H9 (cell line): ENCODE results near the gene CHD6. TPM values are rescaled to one million over a fixed set of nuclear protein-coding genes. Genes with fewer than 3 reads are reported as not detected.
A peak's percentile ranks its signal among the peaks of the same experiment; 100 is the strongest.

Source experiments
- DNase-seq: peaks from one replicate; pipeline ENCODE4 v3.0.0-alpha.2; 2017
- H2AFZ ChIP-seq: one replicate; pipeline ENCODE4 v1.6.1; 2013; ENCODE audit warnings: mild to moderate bottlenecking, low read length, control low read depth, moderate library complexity
- H2AK5ac ChIP-seq: 2 replicates; pipeline ENCODE4 v1.6.1; 2013; ENCODE audit warnings: low read length, control low read depth, mixed read lengths; ENCODE audit not compliant: insufficient read length
- H2BK120ac ChIP-seq: one replicate; pipeline ENCODE4 v1.6.1; 2013; ENCODE audit warnings: low read depth, mild to moderate bottlenecking, low read length, control low read depth, inconsistent platforms; ENCODE audit not compliant: poor library complexity, severe bottlenecking
- H2BK12ac ChIP-seq: 2 replicates; pipeline ENCODE4 v1.6.1; 2013; ENCODE audit warnings: low read length, control low read depth, mixed read lengths, low read depth; ENCODE audit not compliant: insufficient read length
- H2BK15ac ChIP-seq: 2 replicates; pipeline ENCODE4 v1.6.1; 2013; ENCODE audit warnings: low read depth, low read length, control low read depth
- H2BK20ac ChIP-seq: one replicate; pipeline ENCODE4 v1.6.1; 2013; ENCODE audit warnings: low read depth, mild to moderate bottlenecking, low read length, control low read depth, inconsistent platforms; ENCODE audit not compliant: poor library complexity, severe bottlenecking
- H2BK5ac ChIP-seq: 2 replicates; pipeline ENCODE4 v1.6.1; 2013; ENCODE audit warnings: low read length, control low read depth, mixed read lengths; ENCODE audit not compliant: insufficient read length
- H3K14ac ChIP-seq: 2 replicates; pipeline ENCODE4 v1.6.1; 2013; ENCODE audit warnings: low read length, control low read depth; ENCODE audit not compliant: insufficient read depth
- H3K18ac ChIP-seq: 2 replicates; pipeline ENCODE4 v1.6.1; 2013; ENCODE audit warnings: low read depth, mild to moderate bottlenecking, mixed read lengths, low read length, control low read depth; ENCODE audit not compliant: insufficient read length
- H3K23ac ChIP-seq: 2 replicates; pipeline ENCODE4 v1.6.1; 2013; ENCODE audit warnings: low read length, control low read depth, mixed read lengths, low read depth; ENCODE audit not compliant: insufficient read length
- H3K23me2 ChIP-seq: 2 replicates; pipeline ENCODE4 v1.6.1; 2013; ENCODE audit warnings: low read depth, mild to moderate bottlenecking, mixed read lengths, low read length, control low read depth; ENCODE audit not compliant: insufficient read length, poor library complexity, severe bottlenecking
- H3K27ac ChIP-seq: 2 replicates; pipeline ENCODE4 v1.5.1; 2013; ENCODE audit warnings: low read length, control low read depth, mixed read lengths, low read depth; ENCODE audit not compliant: insufficient read length
- H3K27me3 ChIP-seq: 2 replicates; pipeline ENCODE4 v1.6.1; 2013; ENCODE audit warnings: low read length, control low read depth, inconsistent platforms; ENCODE audit not compliant: insufficient read depth
- H3K4ac ChIP-seq: 2 replicates; pipeline ENCODE4 v1.6.1; 2013; ENCODE audit warnings: low read depth, mild to moderate bottlenecking, control low read depth, inconsistent platforms, low read length, moderate library complexity
- H3K4me1 ChIP-seq: 2 replicates; pipeline ENCODE4 v1.6.1; 2013; ENCODE audit warnings: low read length, control low read depth, inconsistent platforms; ENCODE audit not compliant: insufficient read depth
- H3K4me2 ChIP-seq: 2 replicates; pipeline ENCODE4 v1.6.1; 2013; ENCODE audit warnings: low read length, control low read depth, mixed read lengths; ENCODE audit not compliant: insufficient read length, insufficient read depth
- H3K56ac ChIP-seq: 2 replicates; pipeline ENCODE4 v1.6.1; 2013; ENCODE audit warnings: low read depth, mild to moderate bottlenecking, mixed read lengths, low read length, control low read depth; ENCODE audit not compliant: insufficient read length
- H3K79me1 ChIP-seq: 2 replicates; pipeline ENCODE4 v1.6.1; 2013; ENCODE audit warnings: low read depth, mild to moderate bottlenecking, moderate library complexity, low read length, control low read depth, inconsistent platforms; ENCODE audit not compliant: insufficient read depth, poor library complexity, severe bottlenecking
- H3K79me2 ChIP-seq: 2 replicates; pipeline ENCODE4 v1.6.1; 2013; ENCODE audit warnings: low read length, control low read depth, inconsistent platforms; ENCODE audit not compliant: insufficient read depth
- H3K9ac ChIP-seq: 2 replicates; pipeline ENCODE4 v1.6.1; 2013; ENCODE audit warnings: low read length, control low read depth, mixed read lengths; ENCODE audit not compliant: insufficient read length; ENCODE audit errors: extremely low read depth
- H3K9me3 ChIP-seq: one replicate; pipeline ENCODE4 v1.6.1; 2013; ENCODE audit warnings: low read depth, low read length, inconsistent platforms; ENCODE audit not compliant: control insufficient read depth
- H3T11ph ChIP-seq: one replicate; pipeline ENCODE4 v1.6.1; 2013; ENCODE audit warnings: mild to moderate bottlenecking, low read length, control low read depth, inconsistent platforms
- H4K20me1 ChIP-seq: one replicate; pipeline ENCODE4 v1.6.1; 2013; ENCODE audit not compliant: control insufficient read depth, insufficient read length, insufficient read depth
- H4K5ac ChIP-seq: 2 replicates; pipeline ENCODE4 v1.6.1; 2013; ENCODE audit warnings: low read depth, mild to moderate bottlenecking, mixed read lengths, low read length, control low read depth; ENCODE audit not compliant: insufficient read length
- H4K8ac ChIP-seq: replicated peaks from 2 replicates; pipeline ENCODE4 v1.6.1; 2013; ENCODE audit warnings: low read length, control low read depth, mixed read lengths, low read depth; ENCODE audit not compliant: insufficient read length
- H4K91ac ChIP-seq: 2 replicates; pipeline ENCODE4 v1.6.1; 2013; ENCODE audit warnings: low read depth, mild to moderate bottlenecking, moderate library complexity, mixed read lengths, low read length, control low read depth; ENCODE audit not compliant: insufficient read length
- H3K27ac Mint-ChIP-seq, 3 experiments: 2 replicates in 2 of 3; 3 replicates in 1 of 3; pipeline ENCODE4 v1.8.0; 2020 to 2021; ENCODE audit warnings: mixed read lengths in 3 of 3, mild to moderate bottlenecking in 1 of 3, moderate library complexity in 1 of 3
- H3K27me3 Mint-ChIP-seq: 2 replicates; pipeline ENCODE4 v1.8.0; 2021; ENCODE audit warnings: low read depth, mild to moderate bottlenecking, moderate library complexity, mixed read lengths
- H3K36me3 Mint-ChIP-seq, 3 experiments: 2 replicates in 2 of 3; 3 replicates in 1 of 3; pipeline ENCODE4 v1.8.0; 2020 to 2021; ENCODE audit warnings: low read depth in 3 of 3, mixed read lengths in 3 of 3; ENCODE audit not compliant: insufficient read depth in 1 of 3
- H3K4me1 Mint-ChIP-seq, 2 experiments: 2 replicates each; pipeline ENCODE4 v1.8.0; 2020; ENCODE audit warnings: mixed read lengths in 2 of 2
- H3K4me3 Mint-ChIP-seq, 2 experiments: 2 replicates in 1 of 2; 3 replicates in 1 of 2; pipeline ENCODE4 v1.8.0; 2020 to 2021; ENCODE audit warnings: mild to moderate bottlenecking in 2 of 2, mixed read lengths in 2 of 2, moderate library complexity in 1 of 2
- H3K9me3 Mint-ChIP-seq, 2 experiments: 2 replicates in 1 of 2; 3 replicates in 1 of 2; pipeline ENCODE4 v1.8.0; 2020; ENCODE audit warnings: mild to moderate bottlenecking in 2 of 2, mixed read lengths in 2 of 2, moderate library complexity in 1 of 2
- CTCF ChIP-seq: fragments of 200-600 bp; sonication (generic); conservative IDR thresholded peaks from 3 replicates; pipeline ENCODE4 v1.8.0; 2021; ENCODE audit warnings: antibody characterized with exemption, mild to moderate bottlenecking
- whole genome bisulfite sequencing: extraction: QIAGEN DNeasy Blood & Tissue Kit; methylation state at CpG from one replicate; pipeline ENCODE4 v1.1.7; 2013; ENCODE audit warnings: missing lambda C conversion rate, low lambda C conversion rate, mixed read lengths; ENCODE audit not compliant: insufficient read length; ENCODE audit errors: extremely low coverage; 5-methylcytosine and 5-hydroxymethylcytosine counted together
- total RNA-seq: library from RNA; stranded (reverse); gene quantifications from 2 replicates; pipeline ENCODE4 v1.2.1, GENCODE V29; 2021

CHD6 gene
- total RNA-seq, 1 experiment from 2014 or later, result 51.5 TPM

DNA sequence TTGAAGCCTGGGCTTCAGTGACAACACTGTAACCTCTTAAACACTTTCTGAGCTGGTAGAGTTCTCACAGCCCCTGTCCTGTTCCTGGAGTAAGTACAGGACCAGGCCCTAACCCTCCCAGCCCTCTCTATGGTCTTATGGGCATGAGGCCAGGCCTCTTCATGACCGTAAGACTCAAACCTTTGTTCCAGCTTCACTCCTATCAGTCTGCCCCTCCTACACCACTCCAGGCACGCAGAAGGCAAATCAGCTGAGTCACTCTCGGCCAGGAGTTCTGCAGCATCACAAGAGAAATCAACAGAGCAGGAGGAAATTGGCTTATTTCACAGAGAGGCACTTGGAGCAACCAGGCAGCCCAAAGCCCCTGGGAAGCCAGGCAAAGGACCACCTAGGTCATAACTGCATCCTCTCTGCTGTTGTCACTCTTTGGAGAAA is 25.3 kb upstream of the CHD6 start:
- Histone ChIP-seq H2AFZ (no peak overlapping the region), H2AK5ac (no peak overlapping the region), H3K23me2 (no peaks in the 10 kb centered on the region), H2BK15ac (no peak overlapping the region), H3K56ac (no peak overlapping the region), H3K4me2 (no peak overlapping the region), H3K4ac (no peak overlapping the region), H3K27me3 (no peaks in the 10 kb centered on the region), H3K23ac (no peak overlapping the region), H3T11ph (no peak overlapping the region), H2BK120ac (no peak overlapping the region), H3K79me2 (no peaks in the 10 kb centered on the region), H4K20me1 (no peaks in the 10 kb centered on the region), H2BK5ac (no peak overlapping the region), H3K4me1 (no peaks in the 10 kb centered on the region), H3K14ac (no peak overlapping the region), H4K5ac (no peak overlapping the region), H3K27ac (no peak overlapping the region), H3K18ac (no peak overlapping the region), H4K91ac (no peak overlapping the region), H3K79me1 (no peaks in the 10 kb centered on the region), H3K9me3 (no peaks in the 10 kb centered on the region), H2BK12ac (no peak overlapping the region), H2BK20ac (no peak overlapping the region), H3K9ac (no peak overlapping the region), H4K8ac (no peak overlapping the region)
- no CpG with 5 or more reads among the region's 3 CpGs for WGBS
- no peaks in the 10 kb centered on the region for H3K9me3 Mint-ChIP-seq
- H3K4me1 Mint-ChIP-seq, result peaks cover 9 to 16% of the 10 kb centered on the region in 2 experiments
- H3K27ac Mint-ChIP-seq, result peak overlapping the region in 1 of 3 experiments; percentile 54; a peak in 1 of 7 replicates
- no peaks in the 10 kb centered on the region for H3K36me3 Mint-ChIP-seq
- peaks cover 4% of the 10 kb centered on the region; the same call in 1 of the 2 replicates for H3K27me3 Mint-ChIP-seq
- peak; percentile 51 for DNase-seq
- no peak for TF ChIP-seq CTCF
- no peak overlapping the region for H3K4me3 Mint-ChIP-seq
